Stimulated activated CD4-positive, alpha-beta T cell treated with anti-CD3 and anti-CD28 coated beads, TNF-alpha, amount 100 ng/mL, for 4 hours (primary cell): ENCODE measurements around the gene RING1.

ENCODE experiments used
- DNase-seq, 3 experiments: peaks; one replicate each; pipeline ENCODE4 v3.0.0-alpha.2; 2020; ENCODE audit warnings: low read depth in 3 of 3

RING1 gene

DNA sequence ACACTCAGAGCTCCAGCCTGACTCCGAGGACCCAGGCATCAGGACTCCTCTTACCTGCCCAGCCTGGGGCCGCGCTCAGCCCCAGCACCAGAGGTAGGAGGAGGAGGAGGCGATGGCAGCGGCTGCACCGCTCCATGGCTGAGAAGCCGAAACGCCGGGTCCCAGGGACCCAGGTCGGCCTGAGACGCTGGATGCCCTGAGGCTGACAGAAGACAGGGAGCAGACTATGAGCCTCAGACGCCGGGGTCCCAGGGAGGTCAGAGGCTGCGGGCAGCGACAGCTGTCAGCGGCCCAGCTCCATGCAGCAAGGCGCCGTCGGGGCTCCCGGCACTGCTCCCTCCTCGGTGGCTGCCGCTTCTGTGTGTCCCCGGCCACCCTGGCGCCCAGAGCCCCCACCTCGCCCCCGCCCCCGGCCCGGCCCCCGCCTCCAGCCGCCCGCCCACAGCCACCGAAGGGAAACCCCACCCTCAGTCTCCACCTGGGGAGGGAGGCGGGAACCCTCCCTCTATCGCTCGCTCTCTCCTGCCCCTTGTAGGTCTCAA is 16.1 kb upstream of the RING1 start, which contains the start of gene COL11A2:
Gene COL11A2 (minus strand): TSS at position 363 of the 542 bp plus-strand sequence. CDS start 227 bp downstream, at position 136.
- DNase-seq, result no peak

DNA sequence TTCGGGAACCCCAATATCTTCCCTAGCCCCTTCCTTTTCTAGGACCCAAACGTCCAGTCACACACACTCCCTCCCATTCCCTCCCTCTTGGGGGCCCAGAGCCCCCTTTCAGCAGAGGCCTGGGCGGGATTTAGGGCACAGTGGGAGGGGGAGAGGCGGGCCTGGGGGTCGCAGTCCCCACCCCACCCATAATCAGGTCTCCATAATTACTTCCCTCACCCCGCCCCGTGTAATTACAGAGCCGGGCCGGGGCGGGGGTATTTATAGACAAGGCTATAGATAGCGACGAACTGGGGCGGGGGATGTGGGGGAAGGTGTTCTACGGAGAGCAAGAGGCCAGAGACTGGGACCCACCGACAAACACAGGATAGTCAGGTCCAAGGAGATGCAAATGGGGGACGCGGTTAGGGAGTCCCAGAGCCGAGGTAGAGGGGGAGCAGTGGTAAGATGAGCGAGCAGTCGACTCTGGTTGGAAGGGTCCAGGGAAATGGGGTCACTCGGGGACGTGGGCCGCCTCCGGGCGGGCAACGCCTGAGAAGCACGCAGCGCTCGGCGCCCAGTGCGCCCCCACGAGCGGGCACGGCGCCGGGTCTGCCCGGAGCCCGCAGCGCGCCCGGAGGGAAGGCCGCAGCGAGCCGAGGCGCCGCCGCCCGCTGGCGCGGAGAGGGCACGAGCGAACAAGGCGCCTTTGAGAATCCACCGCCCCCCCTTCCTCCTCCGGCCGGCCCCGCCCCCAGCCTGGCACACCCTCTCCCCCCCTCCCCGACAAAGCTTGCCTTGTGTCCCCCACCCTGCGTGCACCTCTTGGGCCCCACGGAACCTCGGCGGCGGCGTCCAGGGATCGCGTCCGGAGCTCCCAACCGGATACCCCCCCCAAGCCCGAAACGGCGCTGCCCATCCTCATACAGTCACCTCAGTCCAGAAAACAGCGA is 15.4 kb upstream of the RING1 start:
- DNase-seq, result no peak

DNA sequence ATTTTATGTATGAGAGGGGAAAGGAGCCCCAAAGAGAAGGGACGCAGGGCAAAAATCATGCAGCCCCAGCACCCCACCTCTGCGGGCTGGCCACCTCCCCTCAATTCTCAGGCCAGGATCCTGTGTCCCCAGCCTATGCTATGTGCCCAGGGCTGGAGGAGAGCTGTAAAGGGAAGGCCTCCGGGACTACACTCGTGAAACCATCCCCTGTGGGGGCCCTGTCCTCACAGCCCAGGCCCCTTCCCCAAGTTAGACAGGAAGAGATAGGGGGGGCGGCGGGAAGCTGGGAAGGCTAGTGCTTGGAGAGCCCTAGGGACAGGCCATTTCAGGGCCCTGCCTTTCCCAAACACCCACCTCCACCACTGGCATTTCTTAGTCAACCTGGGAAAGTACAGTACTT is 14.7 kb upstream of the RING1 start:
- no peak for DNase-seq

DNA sequence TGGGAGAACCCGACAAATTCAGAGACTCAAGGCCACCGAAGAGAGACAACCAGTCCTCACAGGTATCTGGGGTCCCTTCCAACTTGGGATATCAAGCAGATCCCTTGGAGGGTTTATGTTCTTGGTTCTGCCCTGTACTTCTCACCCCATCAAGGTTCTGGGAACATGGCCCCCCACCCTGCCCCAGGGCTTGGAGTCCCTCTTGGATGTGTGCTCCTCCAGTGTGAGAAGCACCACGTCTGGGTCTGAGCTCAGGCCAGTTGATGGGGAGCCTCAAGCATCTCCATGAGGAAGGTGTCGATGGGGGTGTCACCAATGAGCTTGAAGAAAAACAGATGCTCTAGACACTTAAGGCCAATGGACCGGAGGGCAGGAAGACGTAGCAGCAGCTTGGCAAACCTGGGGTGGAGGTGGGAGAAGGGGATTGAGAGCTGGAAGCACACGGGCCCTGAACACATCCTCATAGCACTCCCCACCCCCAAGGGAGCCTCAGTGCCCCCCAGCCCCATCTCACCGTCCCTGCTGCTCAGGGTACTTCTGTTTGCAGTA is 13.8 kb upstream of the RING1 start:
- DNase-seq, result no peak

DNA sequence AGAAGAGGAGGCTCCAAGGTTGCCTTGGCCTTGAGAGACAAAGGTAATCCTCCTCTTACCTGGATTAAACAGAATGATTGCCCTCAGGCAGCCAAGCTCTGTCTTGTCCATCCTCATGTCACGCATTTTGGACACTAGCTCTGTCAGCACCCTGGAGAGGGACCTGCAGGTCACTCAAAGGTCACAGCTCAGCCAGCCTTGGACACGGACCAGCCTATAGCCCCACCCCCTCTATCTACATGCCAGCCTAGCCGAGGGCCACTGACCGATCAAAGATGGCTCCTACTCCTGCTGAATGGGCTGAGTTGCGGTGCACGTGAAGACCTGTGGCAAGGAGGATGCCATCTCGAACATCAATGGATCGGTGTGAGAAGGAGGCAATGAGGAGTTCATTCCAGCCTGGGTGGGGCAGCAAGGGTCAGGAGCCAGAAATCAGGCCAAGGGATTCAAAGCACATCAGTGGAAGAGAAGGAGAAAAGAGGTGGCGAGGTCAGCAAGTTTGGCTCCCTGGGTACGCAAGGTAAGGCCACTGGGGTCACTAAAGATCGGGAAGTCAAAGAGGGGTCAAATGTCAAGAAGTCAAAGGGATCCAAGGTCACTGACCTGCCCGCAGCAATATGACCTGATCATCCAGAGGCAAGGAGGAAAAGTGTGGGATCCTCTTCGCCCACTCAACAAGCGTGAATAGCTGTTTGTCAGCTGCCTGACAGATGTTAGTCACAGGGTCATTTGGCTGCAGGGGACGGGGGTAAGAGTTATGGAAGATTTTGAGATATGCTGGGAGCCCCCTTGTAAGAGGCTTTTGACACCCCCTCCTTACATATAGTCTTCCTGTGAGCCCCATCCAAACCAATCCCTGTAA is 12.8 kb upstream of the RING1 start:
- DNase-seq, result no peak

DNA sequence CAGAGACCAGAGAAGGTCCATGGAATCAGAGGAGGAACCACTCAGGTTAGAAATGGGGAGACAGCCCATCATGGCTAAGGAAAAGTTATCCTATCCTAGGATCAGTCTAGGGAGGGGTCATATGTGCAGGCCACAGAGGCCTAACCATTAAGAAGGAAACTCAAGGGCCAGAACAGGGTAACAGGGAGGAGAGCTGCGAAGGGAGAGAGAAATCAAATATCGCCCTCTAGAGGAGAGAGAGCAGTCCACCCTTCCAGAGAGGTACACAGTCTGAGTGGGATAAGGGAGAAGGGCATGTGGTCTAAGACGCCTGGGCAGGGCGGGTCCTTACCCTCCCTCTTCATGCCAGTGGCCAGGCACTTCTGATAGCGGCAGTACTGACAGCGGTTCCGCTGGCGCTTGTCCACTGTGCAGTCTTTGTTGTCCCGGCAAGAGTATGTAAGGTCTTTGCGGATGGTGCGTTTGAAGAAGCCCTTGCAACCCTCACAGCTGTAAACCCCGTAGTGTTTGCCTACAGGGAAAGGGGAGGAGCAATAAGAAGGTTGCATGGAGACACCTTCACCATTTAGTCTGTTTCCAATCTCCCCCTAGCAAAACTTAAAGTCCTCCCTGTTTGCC is 10.8 kb upstream of the RING1 start:
- no peak for DNase-seq

DNA sequence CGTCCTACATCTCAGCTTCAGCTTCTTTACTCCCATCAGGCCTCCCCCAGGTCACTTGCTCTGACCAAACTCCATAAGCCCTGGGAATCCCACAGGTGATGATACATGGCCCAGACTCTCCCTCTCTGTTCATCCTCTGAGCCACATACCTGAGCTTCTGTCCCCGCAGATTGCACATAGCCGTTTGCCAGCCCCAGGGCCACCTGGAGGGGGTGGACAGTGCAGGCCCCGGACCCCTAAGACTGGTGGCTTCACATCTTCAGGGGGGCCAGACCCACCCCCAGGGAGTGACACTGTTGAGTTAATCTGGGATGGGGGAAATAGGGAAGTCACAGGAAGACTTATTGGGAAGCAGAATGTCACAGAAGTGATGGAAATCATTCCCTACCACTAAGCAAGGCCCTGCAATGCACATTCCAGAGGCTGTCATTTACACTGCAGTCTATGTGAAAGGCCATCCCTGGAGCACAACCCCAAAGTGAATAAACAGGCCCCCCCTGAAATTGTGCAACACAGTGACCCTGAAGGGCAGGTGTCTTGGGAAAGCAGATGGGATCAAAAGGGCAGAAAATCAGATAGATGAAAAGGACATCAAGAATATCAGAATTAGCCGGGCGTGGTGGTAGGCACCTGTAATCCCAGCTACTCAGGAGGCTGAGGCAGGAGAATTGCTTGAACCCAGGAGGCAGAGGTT is 10.0 kb upstream of the RING1 start:
- DNase-seq, result no peak

DNA sequence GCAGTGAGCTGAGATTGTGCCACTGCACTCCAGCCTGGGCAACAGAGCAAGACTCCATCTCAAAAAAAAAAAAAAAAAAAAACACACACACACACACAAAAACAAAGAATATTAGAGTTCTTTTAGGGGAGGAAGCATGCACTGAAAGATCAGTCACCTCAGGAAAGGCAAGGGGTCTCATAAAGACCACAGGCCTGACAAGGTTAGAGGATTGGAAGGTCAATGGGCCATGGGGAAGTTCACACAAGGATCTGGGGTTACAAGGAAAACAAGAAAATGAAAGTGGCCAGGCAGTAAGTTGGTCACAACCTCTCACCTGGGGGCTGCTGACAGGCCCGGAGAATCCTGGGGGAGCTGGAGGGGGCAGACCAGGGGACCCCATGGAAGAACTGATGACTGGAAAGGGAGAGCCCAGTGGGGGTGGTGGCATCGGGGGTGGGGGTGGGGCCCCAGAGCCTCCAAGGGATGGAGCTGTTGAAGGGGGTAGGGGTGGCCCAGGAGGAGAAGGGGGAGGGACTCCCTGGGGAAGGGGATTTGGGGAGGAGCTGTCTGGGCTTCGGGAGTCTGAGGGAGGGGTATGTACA is 9.4 kb upstream of the RING1 start:
- DNase-seq, result no peak

DNA sequence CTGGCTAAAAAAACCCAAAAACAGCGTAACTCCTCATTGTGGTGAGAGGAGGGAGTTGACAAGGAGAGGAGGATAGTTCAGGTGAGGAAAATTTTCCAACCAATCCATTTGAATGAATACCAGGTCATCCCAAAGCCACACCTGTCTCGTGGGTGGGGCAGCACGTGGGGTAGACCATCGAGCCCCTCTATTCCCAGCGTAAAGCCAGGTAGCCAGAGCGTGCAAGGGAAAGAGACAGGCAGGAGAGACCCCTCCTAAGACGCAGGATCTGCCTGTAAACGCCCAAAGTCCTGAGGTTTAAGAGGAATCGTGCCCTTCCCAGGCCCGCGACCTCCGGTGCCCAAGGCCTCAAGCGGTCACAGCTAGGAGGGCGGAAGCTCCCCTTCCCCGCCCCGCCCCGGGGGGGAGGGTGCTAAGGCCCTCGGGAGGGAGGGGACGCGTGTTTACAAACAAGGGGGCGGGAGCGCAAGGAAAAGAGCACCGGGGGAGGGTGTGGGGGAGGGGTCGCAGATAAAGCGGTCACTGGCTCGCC is 8.5 kb upstream of the RING1 start:
- peak; percentile 50 to 56 (median 51) for DNase-seq

DNA sequence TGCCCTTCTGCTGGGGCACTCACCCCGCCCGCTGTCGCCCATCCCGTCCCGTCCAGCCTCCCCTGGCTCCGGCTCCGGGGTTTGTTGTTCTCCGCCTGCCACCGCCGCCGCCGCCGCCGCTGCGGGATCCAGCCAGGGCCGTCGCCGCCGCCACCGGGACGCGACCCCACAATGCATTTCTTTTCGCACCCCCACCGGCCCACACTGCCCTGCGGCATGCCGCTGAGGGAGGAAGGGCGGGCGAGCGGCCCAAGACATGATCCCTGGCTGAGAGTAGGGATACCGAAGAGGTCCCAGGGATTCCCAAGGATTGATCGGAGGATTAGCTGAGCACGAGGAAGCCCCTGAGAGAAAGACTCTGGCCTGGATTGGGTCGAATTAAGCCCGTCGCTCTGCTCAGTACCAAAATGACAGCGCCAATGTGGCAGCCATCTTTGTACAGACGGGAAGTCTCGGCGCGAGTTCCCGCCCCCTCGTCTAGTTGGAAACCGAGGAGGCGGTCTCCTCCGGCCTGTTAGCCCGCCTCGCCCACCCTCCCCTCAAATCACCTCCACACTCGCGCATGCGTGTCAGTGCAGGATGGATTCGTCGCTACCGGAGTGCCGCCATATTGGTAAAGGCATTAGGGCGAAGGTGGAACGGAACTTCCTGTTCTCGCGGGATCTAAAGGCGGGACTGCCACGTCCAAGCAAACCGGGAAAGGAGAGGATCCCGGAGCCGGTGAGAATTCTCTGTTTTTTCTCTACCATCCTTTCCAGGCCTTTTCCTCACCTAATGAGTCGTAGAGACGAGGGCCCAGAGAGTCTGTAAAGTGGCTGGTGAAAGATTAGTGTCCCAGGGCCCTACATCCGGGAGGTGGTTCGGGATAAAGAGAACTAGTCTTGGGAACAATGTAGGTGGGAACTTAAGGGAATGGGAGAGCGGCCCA is 7.8 kb upstream of the RING1 start, which contains the start of the genes RXRB and SLC39A7:
Gene RXRB (minus strand): TSS at position 447 of the 928 bp plus-strand sequence. CDS start 189 bp downstream, at position 258.
Gene SLC39A7 (plus strand): TSS at position 649 of the 928 bp plus-strand sequence. CDS start 379 bp downstream, outside the sequence.
- DNase-seq, result peak; percentile 92 to 99 (median 97)

DNA sequence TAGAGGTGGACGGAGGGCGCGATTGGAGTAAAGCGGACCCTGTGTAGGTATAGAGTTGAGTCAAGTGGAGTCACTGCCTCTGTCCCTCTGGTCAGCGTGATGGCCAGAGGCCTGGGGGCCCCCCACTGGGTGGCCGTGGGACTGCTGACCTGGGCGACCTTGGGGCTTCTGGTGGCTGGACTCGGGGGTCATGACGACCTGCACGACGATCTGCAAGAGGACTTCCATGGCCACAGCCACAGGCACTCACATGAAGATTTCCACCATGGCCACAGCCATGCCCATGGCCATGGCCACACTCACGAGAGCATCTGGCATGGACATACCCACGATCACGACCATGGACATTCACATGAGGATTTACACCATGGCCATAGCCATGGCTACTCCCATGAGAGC is 7.2 kb upstream of the RING1 start:
- DNase-seq, result no peak

DNA sequence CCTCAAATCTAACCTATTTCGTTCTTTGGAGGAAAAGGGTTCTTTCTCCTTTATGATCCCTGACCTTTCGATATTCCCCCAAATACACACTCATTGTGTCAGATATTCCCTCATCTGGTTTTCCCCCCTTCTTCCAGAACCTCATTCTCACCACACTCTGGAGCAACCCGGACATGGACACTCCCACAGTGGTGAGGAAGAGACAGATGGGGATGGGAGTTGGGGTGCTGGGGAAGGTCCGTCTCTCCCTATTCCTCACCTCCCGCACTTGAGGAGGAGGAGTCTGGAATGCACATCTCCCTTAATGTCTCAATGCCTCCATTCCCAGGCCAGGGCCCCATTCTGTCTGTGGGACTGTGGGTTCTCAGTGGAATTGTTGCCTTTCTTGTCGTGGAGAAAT is 6.4 kb upstream of the RING1 start:
- no peak for DNase-seq

DNA sequence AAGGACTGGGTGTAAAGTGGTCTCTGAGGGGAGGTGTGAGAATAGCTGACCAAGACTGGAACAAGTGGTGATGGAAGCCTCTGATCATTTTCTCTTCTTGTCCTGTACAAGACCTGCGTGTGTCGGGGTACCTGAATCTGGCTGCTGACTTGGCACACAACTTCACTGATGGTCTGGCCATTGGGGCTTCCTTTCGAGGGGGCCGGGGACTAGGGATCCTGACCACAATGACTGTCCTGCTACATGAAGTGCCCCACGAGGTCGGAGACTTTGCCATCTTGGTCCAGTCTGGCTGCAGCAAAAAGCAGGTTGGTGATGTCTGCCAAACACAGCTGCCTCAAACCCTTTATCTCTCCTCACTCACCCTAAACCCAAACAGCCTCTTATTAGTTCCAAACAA is 5.5 kb upstream of the RING1 start:
- no peak for DNase-seq

DNA sequence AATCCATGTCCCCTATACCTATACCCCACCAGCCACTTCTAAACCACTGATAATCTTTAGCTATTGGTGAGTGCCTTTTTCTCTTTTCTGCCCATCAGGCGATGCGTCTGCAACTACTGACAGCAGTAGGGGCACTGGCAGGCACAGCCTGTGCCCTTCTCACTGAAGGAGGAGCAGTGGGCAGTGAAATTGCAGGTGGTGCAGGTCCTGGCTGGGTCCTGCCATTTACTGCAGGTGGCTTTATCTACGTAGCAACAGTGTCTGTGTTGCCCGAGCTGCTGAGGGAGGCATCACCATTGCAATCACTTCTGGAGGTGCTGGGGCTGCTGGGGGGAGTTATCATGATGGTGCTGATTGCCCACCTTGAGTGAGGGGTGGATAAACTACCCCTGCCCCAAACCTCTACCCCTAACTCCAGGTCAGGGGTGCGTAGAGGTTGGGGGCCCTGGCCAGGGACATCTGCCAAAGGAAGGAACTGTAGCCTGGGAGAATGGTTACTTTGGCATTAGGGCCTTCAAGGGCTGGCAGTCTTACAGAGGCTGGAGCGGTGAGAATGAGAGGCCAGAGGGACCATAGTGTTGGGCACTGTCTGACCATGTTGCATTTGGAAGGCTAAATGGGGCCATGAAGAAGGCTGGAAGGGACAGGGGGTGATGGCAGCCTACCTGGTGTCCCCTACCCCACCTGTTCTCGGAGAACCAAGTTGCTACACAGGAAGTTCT is 4.7 kb upstream of the RING1 start:
- no peak for DNase-seq

DNA sequence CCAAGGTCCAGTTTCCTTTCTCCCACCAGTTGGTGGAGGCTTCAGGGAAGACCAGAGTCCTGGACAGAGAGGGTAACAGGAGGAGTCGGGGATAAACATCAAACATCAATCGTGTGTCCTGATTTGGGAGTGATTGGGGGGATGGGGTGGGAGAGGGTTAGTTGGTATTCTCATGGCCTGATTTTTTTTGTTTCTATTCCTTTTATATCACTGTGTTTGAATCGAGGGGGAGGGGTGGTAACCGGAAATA is 4.2 kb upstream of the RING1 start:
- DNase-seq, result no peak

DNA sequence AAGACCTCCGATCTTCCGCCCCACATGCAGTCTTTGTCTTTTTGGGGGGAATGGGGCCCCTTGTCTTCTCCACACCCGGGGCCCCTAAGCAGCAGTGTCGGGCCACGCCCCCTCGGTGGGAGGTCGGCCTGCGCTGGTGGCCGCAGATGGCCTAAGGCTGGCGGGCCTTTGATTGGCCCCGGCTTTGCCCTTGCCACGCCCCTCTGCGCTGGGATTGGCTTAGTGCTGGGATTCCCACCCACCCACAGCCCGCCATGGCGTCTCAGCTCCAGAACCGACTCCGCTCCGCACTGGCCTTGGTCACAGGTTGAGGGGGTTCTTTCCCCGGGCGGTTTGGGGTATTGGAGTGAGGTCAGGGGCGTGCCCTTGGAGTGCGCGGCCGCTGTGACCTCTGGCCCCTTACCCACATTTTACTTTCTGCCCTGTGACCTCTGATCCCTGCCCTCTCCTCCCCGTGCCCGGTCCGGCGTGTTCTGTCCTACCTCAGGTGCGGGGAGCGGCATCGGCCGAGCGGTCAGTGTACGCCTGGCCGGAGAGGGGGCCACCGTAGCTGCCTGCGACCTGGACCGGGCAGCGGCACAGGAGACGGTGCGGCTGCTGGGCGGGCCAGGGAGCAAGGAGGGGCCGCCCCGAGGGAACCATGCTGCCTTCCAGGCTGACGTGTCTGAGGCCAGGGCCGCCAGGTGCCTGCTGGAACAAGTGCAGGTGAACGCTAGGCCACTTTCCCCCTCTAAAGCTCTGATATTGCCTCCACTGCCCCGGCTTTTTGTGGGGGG is 3.7 kb upstream of the RING1 start, which contains the start of gene HSD17B8:
Gene HSD17B8 (plus strand): TSS at position 241 of the 776 bp plus-strand sequence. CDS start 14 bp downstream, at position 255.
- DNase-seq, result peak; percentile 85 to 91 (median 85)

DNA sequence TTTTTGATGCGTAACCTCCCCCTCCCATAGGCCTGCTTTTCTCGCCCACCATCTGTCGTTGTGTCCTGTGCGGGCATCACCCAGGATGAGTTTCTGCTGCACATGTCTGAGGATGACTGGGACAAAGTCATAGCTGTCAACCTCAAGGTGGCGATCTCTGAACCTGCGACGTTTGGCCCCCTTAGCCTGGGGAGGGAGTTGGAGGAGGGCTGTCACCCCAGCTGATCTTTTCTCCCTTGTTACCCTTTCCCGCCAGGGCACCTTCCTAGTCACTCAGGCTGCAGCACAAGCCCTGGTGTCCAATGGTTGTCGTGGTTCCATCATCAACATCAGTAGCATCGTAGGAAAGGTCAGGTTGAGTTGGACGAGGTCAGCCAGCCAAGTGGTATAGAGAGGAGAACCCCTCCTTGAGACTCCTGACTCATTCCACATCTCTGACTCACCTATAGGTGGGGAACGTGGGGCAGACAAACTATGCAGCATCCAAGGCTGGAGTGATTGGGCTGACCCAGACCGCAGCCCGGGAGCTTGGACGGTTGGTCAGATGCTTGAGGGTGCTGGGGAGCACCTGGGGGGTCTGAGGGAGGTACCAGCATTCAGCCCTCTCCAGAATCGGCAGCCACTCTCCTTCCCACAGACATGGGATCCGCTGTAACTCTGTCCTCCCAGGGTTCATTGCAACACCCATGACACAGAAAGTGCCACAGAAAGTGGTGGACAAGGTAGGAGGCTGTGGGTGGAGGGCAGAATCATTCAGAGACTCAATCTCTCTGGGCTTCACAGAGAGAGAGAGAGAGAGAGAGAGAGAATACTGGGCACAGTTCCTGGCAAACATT is 2.9 kb upstream of the RING1 start:
- no peak for DNase-seq
